RPMI8226 (cell line): Measurements from ENCODE around the gene CR1L.
"Not testable (repeated sequence)": the region's sequence is repeated elsewhere in the genome, so short reads cannot be mapped to it uniquely, and the experiment has no call there.

Experiments
- DNase-seq: peaks from one replicate; pipeline ENCODE4 v3.0.0-alpha.2; 2015

The CR1L gene

GRCh38 chr1:207747627-207748492 lies 102.9 kb downstream of the CR1L start:
- DNase-seq = no peak

GRCh38 chr1:207748737-207749528 lies 104.0 kb downstream of the CR1L start:
- DNase-seq = no peak

- no peak for DNase-seq
These were observed 105.8 kb downstream of the CR1L start for GRCh38 chr1:207750631-207751305.

- not testable (repeated sequence) for DNase-seq
These were observed 106.5 kb downstream of the CR1L start for GRCh38 chr1:207751463-207751789.

- peak; percentile 99 for DNase-seq
These were observed 107.0 kb downstream of the CR1L start, which contains the start of gene CD46 for GRCh38 chr1:207751790-207752455. CD46 (plus strand) TSS chr1:207752054; CDS start chr1:207752213, 159 bp downstream.

GRCh38 chr1:207752456-207752998 lies 107.6 kb downstream of the CR1L start:
- peak; percentile 72 for DNase-seq

- DNase-seq = no peak
These were observed 108.7 kb downstream of the CR1L start for GRCh38 chr1:207753611-207754010.

- DNase-seq = no peak
These were observed 109.1 kb downstream of the CR1L start for GRCh38 chr1:207754011-207754410.

- no peak for DNase-seq
These were observed 110.2 kb downstream of the CR1L start for GRCh38 chr1:207754974-207755700.

GRCh38 chr1:207755846-207756693 lies 111.1 kb downstream of the CR1L start:
- no peak for DNase-seq

GRCh38 chr1:207762622-207763021 lies 117.7 kb downstream of the CR1L start:
- no peak for DNase-seq

GRCh38 chr1:207763091-207763490 lies 118.2 kb downstream of the CR1L start:
- no peak for DNase-seq

- DNase-seq = no peak
These were observed 119.0 kb downstream of the CR1L start for GRCh38 chr1:207763972-207764371.

- DNase-seq = no peak
These were observed 121.6 kb downstream of the CR1L start for GRCh38 chr1:207766569-207766968.

- not testable (repeated sequence) for DNase-seq
These were observed 125.6 kb downstream of the CR1L start for GRCh38 chr1:207770514-207770913.
